WTC11 (cell line): ENCODE results near the gene TST. TPM values are rescaled to one million over a fixed set of nuclear protein-coding genes. Genes with fewer than 3 reads are reported as not detected.

Source experiments
- ATAC-seq: fragments of 200-7000 bp; cut with Tn5 transposase; 2 replicates; pipeline ENCODE4 v1.10.0; 2021; ENCODE audit warnings: mild to moderate bottlenecking, moderate library complexity
- CTCF ChIA-PET: fragments of 300-600 bp; sonication (Branson Sonifier 250); formaldehyde crosslinking; loops from one replicate; lab custom pipeline; 2021; ENCODE audit warnings: antibody characterized with exemption; lab: Charles Lee
- POLR2A ChIA-PET: fragments of 350-600 bp; sonication (Branson Sonifier 250); formaldehyde crosslinking; loops from one replicate; lab custom pipeline; 2021; ENCODE audit warnings: antibody characterized with exemption; lab: Charles Lee
- DNase-seq: peaks from one replicate; pipeline ENCODE4 v3.0.0; 2021; ENCODE audit warnings: low spot score
- H3K27ac Mint-ChIP-seq: 2 replicates; pipeline ENCODE4 v1.8.0; 2021; ENCODE audit warnings: mixed read lengths
- H3K27me3 Mint-ChIP-seq: 2 replicates; pipeline ENCODE4 v1.8.0; 2021; ENCODE audit warnings: low read depth, mild to moderate bottlenecking, moderate library complexity, mixed read lengths
- H3K36me3 Mint-ChIP-seq: 2 replicates; pipeline ENCODE4 v1.8.0; 2021; ENCODE audit warnings: mixed read lengths
- H3K4me1 Mint-ChIP-seq: 2 replicates; pipeline ENCODE4 v1.8.0; 2022; ENCODE audit warnings: mixed read lengths
- H3K4me3 Mint-ChIP-seq: 2 replicates; pipeline ENCODE4 v1.8.0; 2021; ENCODE audit warnings: mild to moderate bottlenecking, moderate library complexity, mixed read lengths
- H3K9me3 Mint-ChIP-seq: 2 replicates; pipeline ENCODE4 v1.8.0; 2021; ENCODE audit warnings: mixed read lengths
- ATF6 ChIP-seq: sonication (generic); formaldehyde crosslinking; IDR thresholded peaks from 2 replicates; pipeline ENCODE4 v1.8.1; 2023; ENCODE audit warnings: mild to moderate bottlenecking, missing genetic modification reagents
- CREB1 ChIP-seq: sonication (generic); formaldehyde crosslinking; IDR thresholded peaks from 2 replicates; pipeline ENCODE4 v1.8.0; 2023; ENCODE audit warnings: mild to moderate bottlenecking, missing genetic modification reagents
- EMX1 ChIP-seq: fragments of 250-450 bp; sonication (Bioruptor Pico); IDR thresholded peaks from 2 replicates; pipeline ENCODE4 v1.8.0; 2021; ENCODE audit warnings: mild to moderate bottlenecking
- ERG ChIP-seq: fragments of 250-450 bp; sonication (Bioruptor Pico); IDR thresholded peaks from 2 replicates; pipeline ENCODE4 v1.8.0; 2021; ENCODE audit warnings: mild to moderate bottlenecking
- JAZF1 ChIP-seq: fragments of 250-450 bp; sonication (Bioruptor Pico); IDR thresholded peaks from 2 replicates; pipeline ENCODE4 v1.9.0; 2021; ENCODE audit warnings: moderate library complexity, mild to moderate bottlenecking, inconsistent platforms
- MYBL2 ChIP-seq: sonication (generic); formaldehyde crosslinking; IDR thresholded peaks from 2 replicates; pipeline ENCODE4 v1.8.1; 2023; ENCODE audit warnings: mild to moderate bottlenecking, moderate library complexity, missing genetic modification reagents
- NR2C2 ChIP-seq: sonication (generic); formaldehyde crosslinking; IDR thresholded peaks from 2 replicates; pipeline ENCODE4 v1.8.0; 2022; ENCODE audit warnings: mild to moderate bottlenecking, missing genetic modification reagents
- PRRX2 ChIP-seq: fragments of 250-450 bp; sonication (Bioruptor Pico); IDR thresholded peaks from 2 replicates; pipeline ENCODE4 v1.8.0; 2021; ENCODE audit warnings: mild to moderate bottlenecking
- RELA ChIP-seq: sonication (generic); formaldehyde crosslinking; IDR thresholded peaks from 2 replicates; pipeline ENCODE4 v1.8.1; 2022; ENCODE audit warnings: missing genetic modification reagents, mild to moderate bottlenecking, borderline replicate concordance
- SP1 ChIP-seq: sonication (generic); formaldehyde crosslinking; conservative IDR thresholded peaks from 2 replicates; pipeline ENCODE4 v1.8.1; 2022; ENCODE audit warnings: missing genetic modification reagents
- TCF7 ChIP-seq: sonication (generic); formaldehyde crosslinking; IDR thresholded peaks from 2 replicates; pipeline ENCODE4 v1.8.0; 2022; ENCODE audit warnings: mild to moderate bottlenecking, low read depth, missing genetic modification reagents, moderate library complexity
- TEAD4 ChIP-seq: sonication (generic); formaldehyde crosslinking; IDR thresholded peaks from 2 replicates; pipeline ENCODE4 v1.8.0; 2022; ENCODE audit warnings: mild to moderate bottlenecking, missing genetic modification reagents
- ZBTB21 ChIP-seq: sonication (generic); formaldehyde crosslinking; IDR thresholded peaks from 2 replicates; pipeline ENCODE4 v1.8.1; 2023; ENCODE audit warnings: mild to moderate bottlenecking, missing genetic modification reagents, borderline replicate concordance
- ZNF263 ChIP-seq: sonication (generic); formaldehyde crosslinking; IDR thresholded peaks from 2 replicates; pipeline ENCODE4 v1.8.1; 2022; ENCODE audit warnings: low read depth, mild to moderate bottlenecking, moderate library complexity, missing genetic modification reagents
- ZNF425 ChIP-seq: fragments of 250-450 bp; sonication (Bioruptor Pico); conservative IDR thresholded peaks from 2 replicates; pipeline ENCODE4 v1.9.0; 2021; ENCODE audit warnings: mild to moderate bottlenecking
- ZNF671 ChIP-seq: fragments of 250-450 bp; sonication (Bioruptor Pico); IDR thresholded peaks from 2 replicates; pipeline ENCODE4 v1.8.0; 2021; ENCODE audit warnings: mild to moderate bottlenecking
- total RNA-seq: library from RNA; stranded (reverse); gene quantifications from 3 replicates; pipeline ENCODE4 v1.2.3, GENCODE V29; 2021

TST gene
- total RNA-seq, 1 experiment from 2014 or later, result 24.4 TPM

GRCh38 chr22:37061611-37062375 is 42.5 kb upstream of the TST start:
- TF ChIP-seq ZNF671 (CRISPR knock-in tag) (no peak), ATF6 (no peak), ZBTB21 (CRISPR knock-in tag) (no peak), NR2C2 (CRISPR knock-in tag) (no peak), JAZF1 (CRISPR knock-in tag) (no peak), TCF7 (CRISPR knock-in tag) (no peak), MYBL2 (CRISPR knock-in tag) (no peak), SP1 (CRISPR knock-in tag) (no peak), TEAD4 (CRISPR knock-in tag) (no peak), ZNF425 (CRISPR knock-in tag) (no peak), RELA (CRISPR knock-in tag) (no peak), CREB1 (CRISPR knock-in tag) (no peak), PRRX2 (no peak), ERG (CRISPR knock-in tag) (no peak)
- Mint-ChIP-seq H3K4me1 (peaks cover 17% of the 10 kb centered on the region), H3K9me3 (no peaks in the 10 kb centered on the region), H3K27ac (no peak overlapping the region), H3K27me3 (peaks cover 17% of the 10 kb centered on the region), H3K36me3 (peaks cover 6% of the 10 kb centered on the region), H3K4me3 (no peak overlapping the region)
- DNase-seq (no peak), ATAC-seq (no peak)
- POLR2A ChIA-PET, result no interaction called here
- CTCF ChIA-PET, result interaction anchor here (1.0 to 1.6 kb wide), 5 partner anchors 10 to 411 kb away, joined by 3 to 7 read pairs (median 3); partner anchors contain the start of gene KCTD17

GRCh38 chr22:37060801-37061610 is 41.8 kb upstream of the TST start:
- Mint-ChIP-seq H3K27ac (no peak overlapping the region), H3K4me3 (no peak overlapping the region), H3K9me3 (no peaks in the 10 kb centered on the region), H3K36me3 (peaks cover 9% of the 10 kb centered on the region), H3K27me3 (peaks cover 9% of the 10 kb centered on the region), H3K4me1 (peaks cover 17% of the 10 kb centered on the region)
- no peak for DNase-seq
- no peak for ATAC-seq
- peak; percentile 42; the same call in 1 of the 2 replicates for TF ChIP-seq ZNF263 (CRISPR knock-in tag)
- no peak for TF ChIP-seq EMX1
- CTCF ChIA-PET, result interaction anchor here (1.0 to 1.4 kb wide), 4 partner anchors 10 to 412 kb away, joined by 3 to 7 read pairs (median 3); partner anchors contain the start of gene KCTD17
- POLR2A ChIA-PET, result no interaction called here
